Measurements from ENCODE around the gene EXOSC7.

Gene EXOSC7

GRCh38 chr3:45054196-45054857 is 78.3 kb downstream of the EXOSC7 start:
- H3K27ac ChIP-seq (ENCODE audit: low read depth, low read length, severe bottlenecking): no peak overlapping the region
- WGBS, 2 experiments (ENCODE audit: insufficient coverage in 2 of 2): 100% methylated on average over 1 of the region's 3 CpGs
- H3K36me3 ChIP-seq (ENCODE audit: control insufficient read depth, insufficient read depth, low read length): no peaks in the 10 kb centered on the region
- no peaks in the 10 kb centered on the region for H3K9me3 ChIP-seq (ENCODE audit: control insufficient read depth, low read length)
- peaks cover 23% of the 10 kb centered on the region for H3K4me1 ChIP-seq (ENCODE audit: control insufficient read depth, insufficient read depth, low read length, poor library complexity, severe bottlenecking)
- H3K4me3 ChIP-seq (ENCODE audit: extremely low read depth, insufficient read depth, low read length, poor library complexity, severe bottlenecking): no peak overlapping the region

- no peak overlapping the region for H3K4me3 ChIP-seq (ENCODE audit: extremely low read depth, insufficient read depth, low read length, poor library complexity, severe bottlenecking)
- H3K36me3 ChIP-seq (ENCODE audit: control insufficient read depth, insufficient read depth, low read length): no peaks in the 10 kb centered on the region
- no peaks in the 10 kb centered on the region for H3K9me3 ChIP-seq (ENCODE audit: control insufficient read depth, low read length)
- peaks cover 23% of the 10 kb centered on the region for H3K4me1 ChIP-seq (ENCODE audit: control insufficient read depth, insufficient read depth, low read length, poor library complexity, severe bottlenecking)
- no CpG with 5 or more reads among the region's 2 CpGs for WGBS, 2 experiments (ENCODE audit: insufficient coverage in 2 of 2)
- peak overlapping the region; percentile 44 for H3K27ac ChIP-seq (ENCODE audit: low read depth, low read length, severe bottlenecking)
These were observed 79.0 kb downstream of the EXOSC7 start for GRCh38 chr3:45055032-45055410.

GRCh38 chr3:45055411-45056143 is 79.5 kb downstream of the EXOSC7 start:
- Histone ChIP-seq H3K27ac (ENCODE audit: low read depth, low read length, severe bottlenecking) (peak overlapping the region; percentile 44), H3K36me3 (ENCODE audit: control insufficient read depth, insufficient read depth, low read length) (no peaks in the 10 kb centered on the region), H3K9me3 (ENCODE audit: control insufficient read depth, low read length) (no peaks in the 10 kb centered on the region), H3K4me1 (ENCODE audit: control insufficient read depth, insufficient read depth, low read length, poor library complexity, severe bottlenecking) (peaks cover 23% of the 10 kb centered on the region), H3K4me3 (ENCODE audit: extremely low read depth, insufficient read depth, low read length, poor library complexity, severe bottlenecking) (no peak overlapping the region)
- WGBS, 2 experiments (ENCODE audit: insufficient coverage in 2 of 2): 76 to 91% methylated on average over 5 of the region's 7 CpGs

GRCh38 chr3:45056608-45057301 is 80.7 kb downstream of the EXOSC7 start:
- Histone ChIP-seq H3K9me3 (ENCODE audit: control insufficient read depth, low read length) (no peaks in the 10 kb centered on the region), H3K27ac (ENCODE audit: low read depth, low read length, severe bottlenecking) (peak overlapping the region; percentile 30), H3K36me3 (ENCODE audit: control insufficient read depth, insufficient read depth, low read length) (no peaks in the 10 kb centered on the region), H3K4me1 (ENCODE audit: control insufficient read depth, insufficient read depth, low read length, poor library complexity, severe bottlenecking) (peaks cover 27% of the 10 kb centered on the region), H3K4me3 (ENCODE audit: extremely low read depth, insufficient read depth, low read length, poor library complexity, severe bottlenecking) (no peak overlapping the region)
- WGBS, 2 experiments (ENCODE audit: insufficient coverage in 2 of 2): 67 to 83% methylated on average over 3 of the region's 5 CpGs

GRCh38 chr3:45057557-45057956 is 81.5 kb downstream of the EXOSC7 start:
- Histone ChIP-seq H3K4me3 (ENCODE audit: extremely low read depth, insufficient read depth, low read length, poor library complexity, severe bottlenecking) (no peak overlapping the region), H3K27ac (ENCODE audit: low read depth, low read length, severe bottlenecking) (no peak overlapping the region), H3K36me3 (ENCODE audit: control insufficient read depth, insufficient read depth, low read length) (no peaks in the 10 kb centered on the region), H3K4me1 (ENCODE audit: control insufficient read depth, insufficient read depth, low read length, poor library complexity, severe bottlenecking) (peaks cover 27% of the 10 kb centered on the region), H3K9me3 (ENCODE audit: control insufficient read depth, low read length) (no peaks in the 10 kb centered on the region)
- 86 to 92% methylated on average over 1 to 2 of the region's 3 CpGs for WGBS, 2 experiments (ENCODE audit: insufficient coverage in 2 of 2)

GRCh38 chr3:45059132-45059531 is 83.1 kb downstream of the EXOSC7 start:
- 100% methylated on average over 1 of the region's 2 CpGs; no CpG with 5 or more reads in 1 of the 2 experiments for WGBS, 2 experiments (ENCODE audit: insufficient coverage in 2 of 2)

GRCh38 chr3:45060165-45060892 is 84.3 kb downstream of the EXOSC7 start:
- Histone ChIP-seq H3K36me3 (ENCODE audit: control insufficient read depth, insufficient read depth, low read length) (no peaks in the 10 kb centered on the region), H3K4me3 (ENCODE audit: extremely low read depth, insufficient read depth, low read length, poor library complexity, severe bottlenecking) (no peak overlapping the region), H3K4me1 (ENCODE audit: control insufficient read depth, insufficient read depth, low read length, poor library complexity, severe bottlenecking) (peaks cover 22% of the 10 kb centered on the region), H3K9me3 (ENCODE audit: control insufficient read depth, low read length) (no peaks in the 10 kb centered on the region), H3K27ac (ENCODE audit: low read depth, low read length, severe bottlenecking) (no peak overlapping the region)
- WGBS, 2 experiments (ENCODE audit: insufficient coverage in 2 of 2): 23 to 31% methylated on average over 2 to 4 of the region's 4 CpGs

More at GRCh38 chr3:45059132-45059531, 83.1 kb downstream of the EXOSC7 start:
- no peaks in the 10 kb centered on the region for H3K36me3 ChIP-seq (ENCODE audit: control insufficient read depth, insufficient read depth, low read length)
- no peaks in the 10 kb centered on the region for H3K9me3 ChIP-seq (ENCODE audit: control insufficient read depth, low read length)
- no peak overlapping the region for H3K4me3 ChIP-seq (ENCODE audit: extremely low read depth, insufficient read depth, low read length, poor library complexity, severe bottlenecking)
- no peak overlapping the region for H3K27ac ChIP-seq (ENCODE audit: low read depth, low read length, severe bottlenecking)
- peaks cover 26% of the 10 kb centered on the region for H3K4me1 ChIP-seq (ENCODE audit: control insufficient read depth, insufficient read depth, low read length, poor library complexity, severe bottlenecking)
